ENCODE measurements around the gene GLRX. TPM values are rescaled to one million over a fixed set of nuclear protein-coding genes. Genes with fewer than 3 reads are reported as not detected.
"Not testable (repeated sequence)": the region's sequence is repeated elsewhere in the genome, so short reads cannot be mapped to it uniquely, and the experiment has no call there.

Gene GLRX
- total RNA-seq, 3 donors from 2014 or later, result 10.1 to 16.3 (median 12.8) TPM

DNA sequence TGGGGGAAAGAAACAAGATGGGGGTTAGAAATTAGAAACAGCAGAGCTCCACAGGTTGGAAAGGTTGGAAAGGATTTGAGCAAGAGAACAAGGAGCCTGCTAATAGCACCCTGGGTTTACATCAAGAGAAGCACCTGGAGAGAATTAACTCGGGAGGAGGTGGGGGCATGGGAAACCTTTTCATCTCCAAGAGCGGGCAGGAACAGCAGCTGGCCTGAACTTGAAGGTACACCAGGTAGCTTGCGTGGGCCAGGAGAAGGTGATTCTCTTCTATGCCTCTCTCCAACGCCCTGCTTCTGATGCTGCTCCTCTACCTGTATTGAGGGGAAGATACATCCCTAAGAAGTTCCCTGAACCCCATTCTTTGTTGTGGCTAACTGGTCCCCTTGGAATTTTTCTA is 37.1 kb upstream of the GLRX start:
- DNase-seq (no peak), ATAC-seq (no peak)
- Mint-ChIP-seq H3K9me3 (no peaks in the 10 kb centered on the region), H3K4me1 (ENCODE audit: low read depth) (peaks cover 48% of the 10 kb centered on the region), H3K27me3 (ENCODE audit: low read depth) (peaks cover 2% of the 10 kb centered on the region), H3K36me3 (ENCODE audit: insufficient read depth) (no peaks in the 10 kb centered on the region), H3K4me3 (no peak overlapping the region)

GRCh38 chr5:95858661-95859595 is 36.4 kb upstream of the GLRX start:
- no peaks in the 10 kb centered on the region for H3K9me3 Mint-ChIP-seq
- H3K27me3 Mint-ChIP-seq (ENCODE audit: low read depth), result peaks cover 2% of the 10 kb centered on the region
- H3K4me3 Mint-ChIP-seq, result peak overlapping the region; percentile 45
- ATAC-seq, result peak; percentile 97
- H3K4me1 Mint-ChIP-seq (ENCODE audit: low read depth), result peaks cover 48% of the 10 kb centered on the region
- H3K36me3 Mint-ChIP-seq (ENCODE audit: insufficient read depth), result no peaks in the 10 kb centered on the region
- DNase-seq, result peak; percentile 93

GRCh38 chr5:95858023-95858461 is 35.5 kb upstream of the GLRX start:
- Mint-ChIP-seq H3K36me3 (ENCODE audit: insufficient read depth) (no peaks in the 10 kb centered on the region), H3K9me3 (no peaks in the 10 kb centered on the region), H3K4me3 (no peak overlapping the region), H3K4me1 (ENCODE audit: low read depth) (peaks cover 47% of the 10 kb centered on the region), H3K27me3 (ENCODE audit: low read depth) (peaks cover 2% of the 10 kb centered on the region)
- ATAC-seq, result no peak
- DNase-seq, result no peak

DNA sequence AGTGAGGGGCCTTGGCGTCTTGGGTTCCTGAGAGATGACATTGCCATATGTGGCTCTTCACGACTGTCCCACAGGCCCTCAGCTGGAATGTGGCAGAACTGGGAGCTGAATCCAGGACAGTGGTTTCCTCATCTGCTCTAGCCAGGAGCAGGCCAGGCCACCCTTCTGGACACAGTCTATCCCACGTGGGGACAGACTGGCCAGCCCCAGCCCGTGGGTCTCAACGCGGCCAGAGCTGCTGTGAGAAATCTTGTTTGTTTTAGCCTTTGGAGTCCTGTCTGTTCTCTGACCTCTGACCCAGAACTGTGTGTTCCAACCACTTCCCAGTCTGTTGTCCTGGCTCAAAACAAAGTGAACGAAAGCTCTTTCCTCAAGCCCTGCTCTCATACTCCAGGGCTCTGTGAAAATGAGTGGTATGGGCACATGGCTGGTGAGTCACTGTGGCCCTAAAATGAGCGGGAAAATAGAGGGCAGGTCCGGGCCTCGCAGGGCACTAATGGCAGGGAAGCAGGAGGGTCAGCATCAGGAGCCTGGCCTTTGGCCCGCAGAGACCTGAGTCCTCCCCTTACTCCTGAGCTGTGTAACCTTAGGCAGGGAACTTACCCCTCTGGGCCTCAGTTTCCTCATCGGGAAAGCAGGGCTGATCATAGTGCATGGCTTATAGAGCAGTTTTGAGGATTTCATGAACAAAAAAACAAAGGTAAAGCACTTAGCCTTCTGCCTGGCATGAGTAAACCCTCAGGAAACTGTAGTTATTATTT is 34.8 kb upstream of the GLRX start:
- no peaks in the 10 kb centered on the region for H3K9me3 Mint-ChIP-seq
- no peak for DNase-seq
- no peak for ATAC-seq
- no peaks in the 10 kb centered on the region for H3K36me3 Mint-ChIP-seq (ENCODE audit: insufficient read depth)
- peaks cover 2% of the 10 kb centered on the region for H3K27me3 Mint-ChIP-seq (ENCODE audit: low read depth)
- peaks cover 40% of the 10 kb centered on the region for H3K4me1 Mint-ChIP-seq (ENCODE audit: low read depth)
- H3K4me3 Mint-ChIP-seq, result no peak overlapping the region

DNA sequence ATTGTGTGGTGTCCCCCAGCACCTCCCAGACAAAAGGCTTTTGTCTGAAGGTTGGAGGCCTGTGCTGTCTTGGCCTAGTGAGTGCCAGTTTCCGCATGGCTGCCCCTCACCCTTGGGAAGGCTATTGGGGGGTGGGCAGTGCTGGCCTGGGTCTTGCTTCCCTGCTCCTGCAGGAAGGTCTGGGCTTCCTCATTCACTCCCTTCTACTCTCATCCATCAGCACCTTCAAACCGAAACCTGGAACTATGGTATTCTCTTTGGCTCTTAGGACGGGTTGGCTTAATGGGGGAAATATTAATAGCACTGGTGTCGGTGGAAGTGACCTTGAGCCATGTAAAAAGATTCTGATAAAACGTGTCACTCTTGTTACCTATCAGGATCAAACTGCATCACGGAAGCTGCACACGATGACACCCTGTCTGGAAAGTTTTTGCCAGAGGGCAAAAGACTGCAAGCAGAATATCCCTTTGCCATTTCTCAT is 34.0 kb upstream of the GLRX start:
- DNase-seq, result no peak
- no peaks in the 10 kb centered on the region for H3K36me3 Mint-ChIP-seq (ENCODE audit: insufficient read depth)
- no peak overlapping the region for H3K4me3 Mint-ChIP-seq
- no peak for ATAC-seq
- H3K27me3 Mint-ChIP-seq (ENCODE audit: low read depth), result no peaks in the 10 kb centered on the region
- no peaks in the 10 kb centered on the region for H3K9me3 Mint-ChIP-seq
- H3K4me1 Mint-ChIP-seq (ENCODE audit: low read depth), result peaks cover 32% of the 10 kb centered on the region

- H3K9me3 Mint-ChIP-seq, result no peaks in the 10 kb centered on the region
- ATAC-seq (no peak), DNase-seq (no peak)
- H3K36me3 Mint-ChIP-seq (ENCODE audit: insufficient read depth), result no peaks in the 10 kb centered on the region
- H3K4me3 Mint-ChIP-seq, result no peak overlapping the region
- H3K27me3 Mint-ChIP-seq (ENCODE audit: low read depth), result no peaks in the 10 kb centered on the region
- H3K4me1 Mint-ChIP-seq (ENCODE audit: low read depth), result peaks cover 6% of the 10 kb centered on the region
Observed at GRCh38 chr5:95853490-95853889, 31.0 kb upstream of the GLRX start.

DNA sequence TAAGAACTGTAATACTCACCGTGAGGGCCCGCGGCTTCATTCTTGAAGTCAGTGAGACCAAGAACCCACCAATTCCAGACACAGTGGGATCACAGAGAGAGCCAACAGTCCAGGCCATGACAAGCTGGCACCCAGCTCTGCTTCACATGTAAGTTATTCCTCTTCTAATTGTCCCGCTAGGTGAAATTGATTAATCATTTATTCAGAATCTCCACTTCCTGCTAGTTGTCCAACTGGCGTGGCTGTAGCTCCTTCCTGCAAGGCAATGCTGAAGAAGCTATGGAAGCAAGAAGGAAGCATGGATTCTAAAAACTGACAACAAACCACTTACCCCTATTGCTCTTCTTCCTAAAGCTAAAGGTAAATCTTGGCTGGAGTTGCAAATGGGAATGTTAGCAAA is 30.0 kb upstream of the GLRX start:
- H3K4me3 Mint-ChIP-seq, result no peak overlapping the region
- H3K4me1 Mint-ChIP-seq (ENCODE audit: low read depth), result no peaks in the 10 kb centered on the region
- ATAC-seq, result no peak
- no peak for DNase-seq
- no peaks in the 10 kb centered on the region for H3K36me3 Mint-ChIP-seq (ENCODE audit: insufficient read depth)
- H3K9me3 Mint-ChIP-seq, result no peaks in the 10 kb centered on the region
- no peaks in the 10 kb centered on the region for H3K27me3 Mint-ChIP-seq (ENCODE audit: low read depth)

- not testable (repeated sequence) for ATAC-seq; H3K4me1 Mint-ChIP-seq (ENCODE audit: low read depth); H3K4me3 Mint-ChIP-seq; DNase-seq; H3K36me3 Mint-ChIP-seq (ENCODE audit: insufficient read depth); H3K27me3 Mint-ChIP-seq (ENCODE audit: low read depth); H3K9me3 Mint-ChIP-seq
Observed at GRCh38 chr5:95851141-95851540, 28.6 kb upstream of the GLRX start.

- Mint-ChIP-seq H3K4me1 (ENCODE audit: low read depth) (no peaks in the 10 kb centered on the region), H3K4me3 (no peak overlapping the region), H3K9me3 (no peaks in the 10 kb centered on the region), H3K27me3 (ENCODE audit: low read depth) (no peaks in the 10 kb centered on the region), H3K36me3 (ENCODE audit: insufficient read depth) (no peaks in the 10 kb centered on the region)
- ATAC-seq (no peak), DNase-seq (no peak)
Observed at GRCh38 chr5:95850391-95850894, 27.9 kb upstream of the GLRX start.

DNA sequence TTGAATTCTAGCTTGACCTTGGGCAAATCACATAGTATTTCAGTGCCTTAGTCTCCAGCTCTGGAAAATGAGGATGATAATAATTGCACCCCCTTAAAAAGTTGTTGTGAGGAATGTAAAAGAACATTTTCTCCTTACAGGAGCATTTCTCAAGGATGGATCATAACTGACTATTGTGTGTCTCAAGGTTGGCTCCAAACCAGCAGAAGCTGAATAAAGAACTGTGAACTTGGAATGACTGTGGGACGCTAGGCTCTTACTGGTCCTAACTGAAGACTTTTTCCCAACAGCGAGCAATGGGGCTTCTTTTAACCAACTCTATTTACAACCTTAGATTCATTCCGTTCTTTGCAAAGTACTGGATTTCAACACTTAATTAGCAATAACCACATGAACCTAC is 26.2 kb upstream of the GLRX start:
- Mint-ChIP-seq H3K36me3 (ENCODE audit: insufficient read depth) (no peaks in the 10 kb centered on the region), H3K4me3 (no peak overlapping the region), H3K27me3 (ENCODE audit: low read depth) (no peaks in the 10 kb centered on the region), H3K9me3 (no peaks in the 10 kb centered on the region), H3K4me1 (ENCODE audit: low read depth) (no peaks in the 10 kb centered on the region)
- ATAC-seq, result no peak
- no peak for DNase-seq

DNA sequence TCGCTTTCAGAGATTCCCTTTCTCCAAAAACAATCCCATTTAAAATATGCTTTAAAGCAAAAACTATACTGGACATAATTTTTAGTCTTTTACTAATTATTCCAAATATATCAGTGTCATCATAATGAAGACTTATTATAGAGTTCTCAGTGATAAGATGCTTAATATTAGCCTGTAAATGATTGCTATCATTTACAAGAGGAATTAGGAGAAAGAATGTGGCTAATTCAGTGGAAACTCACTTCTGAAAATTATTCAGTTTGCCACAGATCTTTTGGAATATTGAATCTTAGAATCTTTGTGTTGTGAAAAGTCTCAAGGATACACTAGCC is 24.7 kb upstream of the GLRX start:
- ATAC-seq (no peak), DNase-seq (no peak)
- H3K27me3 Mint-ChIP-seq (ENCODE audit: low read depth), result no peaks in the 10 kb centered on the region
- H3K4me1 Mint-ChIP-seq (ENCODE audit: low read depth), result peaks cover 11% of the 10 kb centered on the region
- H3K4me3 Mint-ChIP-seq, result no peak overlapping the region
- H3K9me3 Mint-ChIP-seq, result no peaks in the 10 kb centered on the region
- no peaks in the 10 kb centered on the region for H3K36me3 Mint-ChIP-seq (ENCODE audit: insufficient read depth)

- H3K36me3 Mint-ChIP-seq (ENCODE audit: insufficient read depth), result no peaks in the 10 kb centered on the region
- H3K9me3 Mint-ChIP-seq, result no peaks in the 10 kb centered on the region
- ATAC-seq, result peak; percentile 53 to 59
- no peaks in the 10 kb centered on the region for H3K27me3 Mint-ChIP-seq (ENCODE audit: low read depth)
- DNase-seq, result peak; percentile 67
- H3K4me1 Mint-ChIP-seq (ENCODE audit: low read depth), result peaks cover 11% of the 10 kb centered on the region
- no peak overlapping the region for H3K4me3 Mint-ChIP-seq
Observed at GRCh38 chr5:95846554-95847260, 24.2 kb upstream of the GLRX start.

GRCh38 chr5:95845391-95845790 is 22.9 kb upstream of the GLRX start:
- Mint-ChIP-seq H3K36me3 (ENCODE audit: insufficient read depth) (no peaks in the 10 kb centered on the region), H3K4me1 (ENCODE audit: low read depth) (peaks cover 11% of the 10 kb centered on the region)
- no peak for ATAC-seq

GRCh38 chr5:95843733-95844223 is 21.3 kb upstream of the GLRX start:
- Mint-ChIP-seq H3K9me3 (no peaks in the 10 kb centered on the region), H3K4me3 (no peak overlapping the region), H3K27me3 (ENCODE audit: low read depth) (no peaks in the 10 kb centered on the region)

More at GRCh38 chr5:95845391-95845790, 22.9 kb upstream of the GLRX start:
- no peak overlapping the region for H3K4me3 Mint-ChIP-seq
- no peaks in the 10 kb centered on the region for H3K27me3 Mint-ChIP-seq (ENCODE audit: low read depth)
- no peak for DNase-seq
- no peaks in the 10 kb centered on the region for H3K9me3 Mint-ChIP-seq

More at GRCh38 chr5:95843733-95844223, 21.3 kb upstream of the GLRX start:
- Mint-ChIP-seq H3K4me1 (ENCODE audit: low read depth) (peaks cover 11% of the 10 kb centered on the region), H3K36me3 (ENCODE audit: insufficient read depth) (no peaks in the 10 kb centered on the region)
- DNase-seq (no peak), ATAC-seq (no peak)

Measured in activated T-cell treated with anti-CD3 and anti-CD28 coated beads, Interleukin-2, amount 50 U/mL, for 4 hours (primary cell).